OCI-LY7 (cell line): ENCODE results near the gene RHBDD1. TPM values are rescaled to one million over a fixed set of nuclear protein-coding genes. Genes with fewer than 3 reads are reported as not detected.

ENCODE experiments used
- BruUV-seq: library from RNA; stranded (reverse); fragments of 400-500 nt; replicated peaks from 2 replicates; lab custom pipeline; 2021; lab: Mats Ljungman, UMichigan
- CTCF ChIA-PET: fragments of 300-600 bp; sonication (Branson Sonifier 250); formaldehyde crosslinking; loops from one replicate; lab custom pipeline; 2022; ENCODE audit warnings: antibody characterized with exemption; ENCODE audit not compliant: unreplicated experiment; lab: Charles Lee
- POLR2A ChIA-PET: fragments of 300-600 bp; sonication (Branson Sonifier 250); formaldehyde crosslinking; loops from one replicate; lab custom pipeline; 2022; ENCODE audit warnings: antibody characterized with exemption; lab: Charles Lee
- DNase-seq: peaks from one replicate; pipeline ENCODE4 v3.0.0-alpha.2; 2015; ENCODE audit warnings: low spot score
- H2AFZ ChIP-seq: fragments of 200-600 bp; sonication (generic), shearing (Covaris generic); 2 replicates; pipeline ENCODE4 v1.6.1; 2014; ENCODE audit warnings: mild to moderate bottlenecking, antibody characterized with exemption, low read length, moderate library complexity
- H3K27ac ChIP-seq: fragments of 200-600 bp; sonication (generic); 2 replicates; pipeline ENCODE4 v1.5.1; 2014; ENCODE audit warnings: mixed run types, low read depth, mild to moderate bottlenecking, moderate library complexity, low read length, inconsistent platforms; ENCODE audit not compliant: poor library complexity, severe bottlenecking
- H3K36me3 ChIP-seq: fragments of 200-600 bp; sonication (generic); 2 replicates; pipeline ENCODE4 v1.6.1; 2014; ENCODE audit warnings: mild to moderate bottlenecking, antibody characterized with exemption, low read length, moderate library complexity, mixed read lengths; ENCODE audit not compliant: insufficient read depth
- H3K4me1 ChIP-seq: fragments of 200-600 bp; sonication (generic); 2 replicates; pipeline ENCODE4 v1.5.1; 2014; ENCODE audit warnings: mild to moderate bottlenecking, low read length; ENCODE audit not compliant: insufficient read depth, poor library complexity, severe bottlenecking
- H3K4me2 ChIP-seq: fragments of 200-600 bp; sonication (generic); 2 replicates; pipeline ENCODE4 v1.6.1; 2014; ENCODE audit warnings: mild to moderate bottlenecking, low read length
- H3K4me3 ChIP-seq: fragments of 200-600 bp; sonication (generic); 2 replicates; pipeline ENCODE4 v1.5.1; 2014; ENCODE audit warnings: mild to moderate bottlenecking, low read depth, low read length; ENCODE audit not compliant: poor library complexity, severe bottlenecking
- H3K79me2 ChIP-seq: fragments of 200-600 bp; sonication (generic); 2 replicates; pipeline ENCODE4 v1.6.1; 2016; ENCODE audit warnings: low read depth, mild to moderate bottlenecking, low read length, moderate library complexity, mixed read lengths; ENCODE audit not compliant: insufficient read depth
- H3K9me2 ChIP-seq: fragments of 200-600 bp; sonication (generic); 2 replicates; pipeline ENCODE4 v1.6.1; 2016; ENCODE audit warnings: mild to moderate bottlenecking, low read length, mixed read lengths; ENCODE audit not compliant: insufficient read depth
- H3K9me3 ChIP-seq: fragments of 200-600 bp; sonication (generic); 2 replicates; pipeline ENCODE4 v1.6.1; 2014; ENCODE audit warnings: mild to moderate bottlenecking, mixed run types, low read length, mixed read lengths
- H4K20me1 ChIP-seq: fragments of 200-600 bp; sonication (generic); 2 replicates; pipeline ENCODE4 v1.6.1; 2014; ENCODE audit warnings: mild to moderate bottlenecking, antibody characterized with exemption, low read length, moderate library complexity, mixed read lengths; ENCODE audit not compliant: insufficient read depth
- CTCF ChIP-seq: fragments of 200-600 bp; sonication (generic); conservative IDR thresholded peaks from 2 replicates; pipeline ENCODE4 v1.5.1; 2014; ENCODE audit warnings: mild to moderate bottlenecking, antibody characterized with exemption, low read length, moderate library complexity, mixed read lengths
- EZH2phosphoT487 ChIP-seq: fragments of 200-600 bp; sonication (generic); IDR thresholded peaks from 2 replicates; pipeline ENCODE4 v1.6.1; 2018; ENCODE audit warnings: low read depth, borderline replicate concordance, mild to moderate bottlenecking, mixed run types, antibody characterized with exemption, low read length, moderate library complexity, mixed read lengths
- intact Hi-C: fragments of 100-400 bp; cut with micrococcal nuclease; formaldehyde crosslinking; loops from one replicate; pipeline ENCODE4 v1.10.0; 2022; ENCODE audit not compliant: unreplicated experiment
- total RNA-seq, 2 experiments: library from RNA; depleted of rRNA in 1 of 2; stranded (reverse); fragments of >200 nt in 1 of 2; shearing (Covaris generic) in 1 of 2; gene quantifications; 2 replicates each; pipeline ENCODE4 v1.2.3, GENCODE V29; 2014 to 2022

Gene RHBDD1
- total RNA-seq, 2 experiments from 2014 or later = 40.8 to 80.3 TPM

GRCh38 chr2:226881287-226881686, 45.4 kb downstream of the RHBDD1 start:
- BruUV-seq = no TSS peak
- H3K79me2 ChIP-seq = no peaks in the 10 kb centered on the region
- H3K9me3 ChIP-seq = no peaks in the 10 kb centered on the region; the same call in 1 of the 2 replicates
- no peak for TF ChIP-seq EZH2phosphoT487
- TF ChIP-seq CTCF = no peak
- H4K20me1 ChIP-seq = no peaks in the 10 kb centered on the region
- no peak overlapping the region for H3K4me2 ChIP-seq
- CTCF ChIA-PET = no interaction called here
- POLR2A ChIA-PET = interaction anchor here (1.2 to 1.5 kb wide), 2 partner anchors 18 to 20 kb away, joined by 3 to 4 read pairs; no protein-coding TSS in a partner anchor
- no peak overlapping the region for H2AFZ ChIP-seq
- no peak overlapping the region for H3K4me3 ChIP-seq
- no peak overlapping the region for H3K27ac ChIP-seq
- intact Hi-C loops = no loop called here
- H3K36me3 ChIP-seq = peaks cover 29% of the 10 kb centered on the region
- no peaks in the 10 kb centered on the region for H3K9me2 ChIP-seq
- no peak for DNase-seq
- no peaks in the 10 kb centered on the region for H3K4me1 ChIP-seq

- POLR2A ChIA-PET = interaction anchor here (1.5 kb wide), 1 partner anchor 16 kb away, joined by 4 read pairs; no protein-coding TSS in a partner anchor
Observed at GRCh38 chr2:226882606-226883005, 46.8 kb downstream of the RHBDD1 start.

More at GRCh38 chr2:226882606-226883005, 46.8 kb downstream of the RHBDD1 start:
- CTCF ChIA-PET = no interaction called here
- peaks cover 30% of the 10 kb centered on the region for H3K36me3 ChIP-seq
- no peak overlapping the region for H3K4me3 ChIP-seq
- no peak overlapping the region for H3K4me2 ChIP-seq
- H3K9me2 ChIP-seq = no peaks in the 10 kb centered on the region
- intact Hi-C loops = no loop called here
- H3K9me3 ChIP-seq = no peaks in the 10 kb centered on the region; the same call in 1 of the 2 replicates
- DNase-seq = no peak
- TF ChIP-seq CTCF = no peak
- no peak for TF ChIP-seq EZH2phosphoT487
- no peaks in the 10 kb centered on the region for H4K20me1 ChIP-seq
- H3K79me2 ChIP-seq = no peaks in the 10 kb centered on the region
- no peak overlapping the region for H3K27ac ChIP-seq
- H3K4me1 ChIP-seq = no peaks in the 10 kb centered on the region
- BruUV-seq = no TSS peak
- no peak overlapping the region for H2AFZ ChIP-seq
